ENCODE results near the gene TTC23L. TPM values are rescaled to one million over a fixed set of nuclear protein-coding genes. Genes with fewer than 3 reads are reported as not detected.

Gene TTC23L
- total and polyA plus RNA-seq, 4 donors: 4.1 to 6.1 (median 4.9) TPM

GRCh38 chr5:34863946-34864345, 25.0 kb downstream of the TTC23L start:
- Histone ChIP-seq H3K27ac (ENCODE audit: low read depth, low read length) (no peak overlapping the region), H3K27me3 (ENCODE audit: control insufficient read depth, insufficient read depth, low read length) (no peaks in the 10 kb centered on the region), H3K4me3 (ENCODE audit: low read depth, low read length) (no peak overlapping the region), H3K9me3 (ENCODE audit: control insufficient read depth, insufficient read depth, low read length) (no peaks in the 10 kb centered on the region), H3K4me1 (ENCODE audit: control insufficient read depth, insufficient read depth, low read length) (peaks cover 5% of the 10 kb centered on the region), H3K36me3 (ENCODE audit: control insufficient read depth, insufficient read depth, low read length) (peaks cover 3% of the 10 kb centered on the region)
- 35% methylated on average over 2 of the region's 3 CpGs for WGBS (ENCODE audit: insufficient coverage)
- DNase-seq (ENCODE audit: low read depth in 4 of 6, low spot score in 6 of 6): peak in 1 of 6 donors; percentile 9

DNA sequence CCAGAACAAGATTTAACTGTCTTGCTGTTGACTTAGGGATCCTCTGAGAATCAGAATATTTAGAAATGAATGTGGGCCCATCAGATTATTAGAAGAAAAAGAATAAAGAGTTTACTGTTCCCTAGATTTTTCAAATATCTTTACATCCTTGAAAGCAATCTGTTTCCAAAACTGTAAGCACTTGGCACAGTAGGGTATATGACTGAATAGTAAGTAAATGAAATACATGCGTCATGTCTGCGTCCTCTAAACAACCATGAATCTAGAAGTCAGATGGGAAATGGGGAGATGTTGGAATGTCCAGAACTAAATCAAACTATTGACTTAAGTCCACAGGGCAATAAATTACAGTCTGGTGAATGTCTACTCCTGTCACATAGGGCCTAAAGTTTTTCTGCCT, 26.1 kb downstream of the TTC23L start:
- Histone ChIP-seq H3K9me3 (ENCODE audit: control insufficient read depth, insufficient read depth, low read length) (no peaks in the 10 kb centered on the region), H3K36me3 (ENCODE audit: control insufficient read depth, insufficient read depth, low read length) (peaks cover 3% of the 10 kb centered on the region), H3K27ac (ENCODE audit: low read depth, low read length) (no peak overlapping the region), H3K4me3 (ENCODE audit: low read depth, low read length) (no peak overlapping the region), H3K4me1 (ENCODE audit: control insufficient read depth, insufficient read depth, low read length) (peaks cover 5% of the 10 kb centered on the region), H3K27me3 (ENCODE audit: control insufficient read depth, insufficient read depth, low read length) (no peaks in the 10 kb centered on the region)
- DNase-seq (ENCODE audit: low read depth in 4 of 6, low spot score in 6 of 6): no peak
- 60% methylated on average over 1 of the region's 2 CpGs for WGBS (ENCODE audit: insufficient coverage)

- Histone ChIP-seq H3K4me3 (ENCODE audit: low read depth, low read length) (no peak overlapping the region), H3K36me3 (ENCODE audit: control insufficient read depth, insufficient read depth, low read length) (peaks cover 3% of the 10 kb centered on the region), H3K4me1 (ENCODE audit: control insufficient read depth, insufficient read depth, low read length) (peaks cover 5% of the 10 kb centered on the region), H3K27ac (ENCODE audit: low read depth, low read length) (no peak overlapping the region), H3K27me3 (ENCODE audit: control insufficient read depth, insufficient read depth, low read length) (no peaks in the 10 kb centered on the region), H3K9me3 (ENCODE audit: control insufficient read depth, insufficient read depth, low read length) (no peaks in the 10 kb centered on the region)
- DNase-seq (ENCODE audit: low read depth in 4 of 6, low spot score in 6 of 6): no peak
- WGBS (ENCODE audit: insufficient coverage): 76% methylated on average over 1 of the region's 3 CpGs
Measured at GRCh38 chr5:34866989-34867471, 28.1 kb downstream of the TTC23L start.

- Histone ChIP-seq H3K4me1 (ENCODE audit: control insufficient read depth, insufficient read depth, low read length) (peaks cover 5% of the 10 kb centered on the region), H3K9me3 (ENCODE audit: control insufficient read depth, insufficient read depth, low read length) (no peaks in the 10 kb centered on the region), H3K27me3 (ENCODE audit: control insufficient read depth, insufficient read depth, low read length) (no peaks in the 10 kb centered on the region), H3K4me3 (ENCODE audit: low read depth, low read length) (no peak overlapping the region), H3K36me3 (ENCODE audit: control insufficient read depth, insufficient read depth, low read length) (peaks cover 3% of the 10 kb centered on the region), H3K27ac (ENCODE audit: low read depth, low read length) (no peak overlapping the region)
- WGBS (ENCODE audit: insufficient coverage): no CpG with 5 or more reads among the region's 3 CpGs
- DNase-seq (ENCODE audit: low read depth in 4 of 6, low spot score in 6 of 6): no peak
Measured at GRCh38 chr5:34867660-34868059, 28.7 kb downstream of the TTC23L start.

GRCh38 chr5:34868791-34869190, 29.8 kb downstream of the TTC23L start:
- Histone ChIP-seq H3K4me1 (ENCODE audit: control insufficient read depth, insufficient read depth, low read length) (peaks cover 5% of the 10 kb centered on the region), H3K9me3 (ENCODE audit: control insufficient read depth, insufficient read depth, low read length) (no peaks in the 10 kb centered on the region), H3K27ac (ENCODE audit: low read depth, low read length) (no peak overlapping the region), H3K4me3 (ENCODE audit: low read depth, low read length) (no peak overlapping the region), H3K27me3 (ENCODE audit: control insufficient read depth, insufficient read depth, low read length) (no peaks in the 10 kb centered on the region), H3K36me3 (ENCODE audit: control insufficient read depth, insufficient read depth, low read length) (peaks cover 3% of the 10 kb centered on the region)
- DNase-seq (ENCODE audit: low read depth in 4 of 6, low spot score in 6 of 6): no peak
- WGBS (ENCODE audit: insufficient coverage): no CpG with 5 or more reads among the region's 1 CpG

DNA sequence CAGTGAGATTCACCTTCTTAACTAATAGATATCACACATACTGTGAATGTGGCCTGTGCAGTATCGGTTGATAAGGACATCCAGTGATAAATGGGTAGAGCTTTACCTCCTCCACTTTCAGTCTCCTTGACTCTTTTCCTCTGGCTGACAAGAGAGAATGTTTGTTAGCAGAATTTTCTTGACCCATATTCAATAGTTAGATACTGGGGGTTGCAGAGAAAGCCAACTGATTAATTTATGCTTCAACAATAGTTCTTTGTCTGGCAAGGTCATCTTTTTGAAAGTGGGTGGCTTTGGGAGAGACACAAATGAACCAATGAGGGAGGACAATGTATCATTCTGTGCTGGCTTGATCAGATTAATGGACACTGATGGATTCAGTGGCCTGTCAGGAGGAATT, 30.3 kb downstream of the TTC23L start:
- Histone ChIP-seq H3K36me3 (ENCODE audit: control insufficient read depth, insufficient read depth, low read length) (peaks cover 3% of the 10 kb centered on the region), H3K27ac (ENCODE audit: low read depth, low read length) (no peak overlapping the region), H3K9me3 (ENCODE audit: control insufficient read depth, insufficient read depth, low read length) (no peaks in the 10 kb centered on the region), H3K4me1 (ENCODE audit: control insufficient read depth, insufficient read depth, low read length) (peaks cover 5% of the 10 kb centered on the region), H3K27me3 (ENCODE audit: control insufficient read depth, insufficient read depth, low read length) (no peaks in the 10 kb centered on the region), H3K4me3 (ENCODE audit: low read depth, low read length) (no peak overlapping the region)
- DNase-seq (ENCODE audit: low read depth in 4 of 6, low spot score in 6 of 6): no peak
- WGBS (ENCODE audit: insufficient coverage): no CpG with 5 or more reads among the region's 1 CpG

DNA sequence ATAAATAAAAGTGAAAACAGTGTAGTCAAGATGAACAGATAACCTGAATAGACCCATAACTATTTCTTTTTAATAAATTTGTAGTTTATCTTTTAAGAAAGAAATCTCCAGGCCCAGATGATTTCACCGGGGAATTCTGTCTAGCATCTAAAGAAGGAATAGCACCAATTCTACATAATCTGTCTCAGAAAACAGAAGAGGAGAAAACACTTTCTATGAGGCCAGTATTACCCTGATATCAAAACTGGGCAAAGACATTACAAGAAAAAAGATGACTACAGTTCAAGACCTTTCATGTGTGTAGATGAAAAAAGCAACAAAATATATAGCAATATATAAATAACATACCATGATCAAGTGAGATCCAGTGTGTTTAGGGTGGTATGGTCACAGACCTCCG, 31.4 kb downstream of the TTC23L start:
- Histone ChIP-seq H3K27me3 (ENCODE audit: control insufficient read depth, insufficient read depth, low read length) (no peaks in the 10 kb centered on the region), H3K4me1 (ENCODE audit: control insufficient read depth, insufficient read depth, low read length) (peaks cover 5% of the 10 kb centered on the region), H3K36me3 (ENCODE audit: control insufficient read depth, insufficient read depth, low read length) (peaks cover 3% of the 10 kb centered on the region), H3K4me3 (ENCODE audit: low read depth, low read length) (no peak overlapping the region), H3K27ac (ENCODE audit: low read depth, low read length) (no peak overlapping the region), H3K9me3 (ENCODE audit: control insufficient read depth, insufficient read depth, low read length) (no peaks in the 10 kb centered on the region)
- WGBS (ENCODE audit: insufficient coverage): no CpG with 5 or more reads among the region's 2 CpGs
- no peak for DNase-seq (ENCODE audit: low read depth in 4 of 6, low spot score in 6 of 6)

GRCh38 chr5:34876275-34876674, 37.3 kb downstream of the TTC23L start:
- Histone ChIP-seq H3K36me3 (ENCODE audit: control insufficient read depth, insufficient read depth, low read length) (no peaks in the 10 kb centered on the region), H3K4me1 (ENCODE audit: control insufficient read depth, insufficient read depth, low read length) (no peaks in the 10 kb centered on the region), H3K27me3 (ENCODE audit: control insufficient read depth, insufficient read depth, low read length) (no peaks in the 10 kb centered on the region), H3K9me3 (ENCODE audit: control insufficient read depth, insufficient read depth, low read length) (peaks cover 3% of the 10 kb centered on the region), H3K27ac (ENCODE audit: low read depth, low read length) (no peak overlapping the region), H3K4me3 (ENCODE audit: low read depth, low read length) (no peak overlapping the region)
- no peak for DNase-seq (ENCODE audit: low read depth in 4 of 6, low spot score in 6 of 6)

- peaks cover 3% of the 10 kb centered on the region for H3K9me3 ChIP-seq (ENCODE audit: control insufficient read depth, insufficient read depth, low read length)
- H3K27me3 ChIP-seq (ENCODE audit: control insufficient read depth, insufficient read depth, low read length): no peaks in the 10 kb centered on the region
- H3K4me1 ChIP-seq (ENCODE audit: control insufficient read depth, insufficient read depth, low read length): no peaks in the 10 kb centered on the region
- no peak overlapping the region for H3K27ac ChIP-seq (ENCODE audit: low read depth, low read length)
- DNase-seq (ENCODE audit: low read depth in 4 of 6, low spot score in 6 of 6): no peak
- H3K4me3 ChIP-seq (ENCODE audit: low read depth, low read length): no peak overlapping the region
- no peaks in the 10 kb centered on the region for H3K36me3 ChIP-seq (ENCODE audit: control insufficient read depth, insufficient read depth, low read length)
Measured at GRCh38 chr5:34881246-34881645, 42.3 kb downstream of the TTC23L start.

DNA sequence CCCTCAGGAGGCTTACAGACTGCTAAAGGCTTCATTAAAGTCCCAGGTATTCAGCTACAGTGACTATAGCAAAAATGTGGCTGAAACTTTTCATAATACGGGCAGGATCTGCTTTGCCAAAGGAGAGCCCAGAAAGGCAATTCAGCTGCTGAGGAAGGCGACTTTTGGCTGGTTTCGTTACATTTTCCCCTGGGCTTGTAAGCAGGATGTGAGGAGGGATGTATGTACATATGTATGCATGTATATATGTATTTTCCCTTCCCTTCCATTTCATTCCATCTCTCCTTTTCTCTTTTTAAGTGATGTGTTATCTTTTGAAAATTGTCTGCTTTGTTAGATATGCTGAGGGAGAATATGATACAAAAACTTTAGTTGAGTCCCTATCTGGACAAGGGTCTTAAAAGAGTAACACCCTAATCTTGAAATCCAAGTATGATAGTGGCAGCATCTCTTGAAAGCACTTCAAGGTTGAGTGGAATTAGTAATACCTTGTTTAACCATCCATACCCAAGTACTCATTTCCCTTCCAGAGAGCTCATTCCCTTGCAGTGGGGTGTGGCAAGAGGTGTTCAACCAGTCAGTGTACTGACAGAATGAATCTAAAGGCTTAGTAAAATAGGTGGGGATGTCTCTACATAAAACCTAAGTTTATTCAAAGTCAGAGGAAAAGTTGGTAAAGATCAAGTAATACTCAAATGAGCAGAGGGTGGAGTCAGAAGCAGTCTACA, 47.6 kb downstream of the TTC23L start:
- H3K27me3 ChIP-seq (ENCODE audit: control insufficient read depth, insufficient read depth, low read length): no peaks in the 10 kb centered on the region
- WGBS (ENCODE audit: insufficient coverage): 91% methylated on average over 1 of the region's 3 CpGs
- H3K4me1 ChIP-seq (ENCODE audit: control insufficient read depth, insufficient read depth, low read length): no peaks in the 10 kb centered on the region
- H3K27ac ChIP-seq (ENCODE audit: low read depth, low read length): no peak overlapping the region
- H3K9me3 ChIP-seq (ENCODE audit: control insufficient read depth, insufficient read depth, low read length): no peaks in the 10 kb centered on the region
- H3K36me3 ChIP-seq (ENCODE audit: control insufficient read depth, insufficient read depth, low read length): no peaks in the 10 kb centered on the region
- DNase-seq (ENCODE audit: low read depth in 4 of 6, low spot score in 6 of 6): no peak
- no peak overlapping the region for H3K4me3 ChIP-seq (ENCODE audit: low read depth, low read length)

All from spinal cord (tissue), 10 donors.